Type B pancreatic cell (in vitro differentiated cells): ENCODE results near the gene BCL7A. TPM values are rescaled to one million over a fixed set of nuclear protein-coding genes. Genes with fewer than 3 reads are reported as not detected.

ENCODE experiments used
- DNase-seq: peaks from one replicate; pipeline ENCODE4 v3.0.0; 2021; ENCODE audit warnings: mixed read lengths; ENCODE audit not compliant: unreplicated experiment; ENCODE audit errors: extremely low spot score
- H3K27ac Mint-ChIP-seq: 2 replicates; pipeline ENCODE4 v1.8.0; 2021; ENCODE audit warnings: mild to moderate bottlenecking, mixed read lengths
- H3K27me3 Mint-ChIP-seq: 2 replicates; pipeline ENCODE4 v1.8.0; 2021; ENCODE audit warnings: mixed read lengths
- H3K36me3 Mint-ChIP-seq: 2 replicates; pipeline ENCODE4 v1.8.0; 2021; ENCODE audit warnings: mixed read lengths
- H3K4me1 Mint-ChIP-seq: one replicate; pipeline ENCODE4 v1.8.0; 2021; ENCODE audit warnings: mixed read lengths; ENCODE audit not compliant: unreplicated experiment
- H3K4me3 Mint-ChIP-seq: 2 replicates; pipeline ENCODE4 v1.8.0; 2021; ENCODE audit warnings: mild to moderate bottlenecking, mixed read lengths
- H3K9me3 Mint-ChIP-seq: 2 replicates; pipeline ENCODE4 v1.8.0; 2021; ENCODE audit warnings: mixed read lengths
- CTCF ChIP-seq: fragments of 200-600 bp; sonication (generic); conservative IDR thresholded peaks from 2 replicates; pipeline ENCODE4 v1.5.0; 2021; ENCODE audit warnings: antibody characterized with exemption, mild to moderate bottlenecking
- total RNA-seq: library from RNA; stranded (reverse); gene quantifications from 2 replicates; pipeline ENCODE4 v1.2.1, GENCODE V29; 2021; ENCODE audit warnings: low replicate concordance

Gene BCL7A
- total RNA-seq, 1 donor from 2014 or later = 30.9 TPM

DNA sequence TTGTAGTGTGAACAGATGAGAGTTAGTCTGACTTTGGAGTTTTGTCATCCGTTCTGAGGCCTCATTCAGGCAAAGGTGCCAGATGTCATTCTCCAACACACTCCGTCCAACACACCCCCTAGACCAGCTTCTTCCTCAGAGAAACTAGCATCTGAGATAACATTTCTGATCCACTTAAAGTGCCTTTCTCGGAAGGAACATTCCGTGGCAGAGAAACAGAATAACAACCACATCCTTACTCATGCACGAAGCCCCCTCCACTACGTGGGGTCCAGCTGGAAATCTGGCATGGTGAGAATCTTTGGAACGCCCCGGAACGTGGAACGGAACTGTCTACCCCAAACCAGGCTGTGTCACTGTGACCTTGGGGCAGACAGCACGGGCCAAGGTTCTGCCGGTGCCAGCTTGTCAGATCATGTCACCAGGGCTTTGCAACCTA lies 17.0 kb upstream of the BCL7A start:
- H3K4me1 Mint-ChIP-seq = peaks cover 12% of the 10 kb centered on the region
- peaks cover 2% of the 10 kb centered on the region for H3K36me3 Mint-ChIP-seq
- peaks cover 3% of the 10 kb centered on the region for H3K9me3 Mint-ChIP-seq
- DNase-seq = no peak
- no peaks in the 10 kb centered on the region for H3K27me3 Mint-ChIP-seq
- no peak overlapping the region for H3K4me3 Mint-ChIP-seq
- H3K27ac Mint-ChIP-seq = no peak overlapping the region
- TF ChIP-seq CTCF = no peak

DNA sequence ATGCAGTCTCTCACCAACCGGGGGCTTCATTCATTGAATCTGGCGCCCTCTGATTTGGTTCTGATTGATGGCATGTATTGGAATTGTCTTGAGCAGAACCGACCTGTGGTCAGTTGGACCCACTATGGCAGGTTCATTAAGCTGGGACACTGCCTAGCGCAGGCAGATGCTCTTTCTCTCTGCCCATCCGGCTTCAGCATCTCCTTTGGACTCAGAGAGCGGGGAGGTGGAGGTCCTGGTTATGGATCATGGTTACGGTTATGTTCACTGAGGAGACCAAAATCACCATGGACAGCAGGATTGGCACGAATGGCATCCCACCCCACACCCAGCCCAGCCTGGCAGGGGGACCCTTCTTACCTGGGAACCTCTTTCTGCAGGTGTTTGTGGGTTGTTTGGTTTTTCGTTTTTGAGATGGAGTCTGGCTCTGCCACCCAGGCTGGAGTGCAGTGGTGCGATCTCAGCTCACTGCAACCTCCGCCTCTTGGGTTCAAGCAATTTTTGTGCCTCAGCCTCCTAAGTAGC lies 16.4 kb upstream of the BCL7A start:
- Mint-ChIP-seq H3K27ac (no peak overlapping the region), H3K4me3 (no peak overlapping the region), H3K9me3 (no peaks in the 10 kb centered on the region), H3K36me3 (no peaks in the 10 kb centered on the region), H3K27me3 (no peaks in the 10 kb centered on the region), H3K4me1 (peaks cover 12% of the 10 kb centered on the region)
- no peak for DNase-seq
- no peak for TF ChIP-seq CTCF

DNA sequence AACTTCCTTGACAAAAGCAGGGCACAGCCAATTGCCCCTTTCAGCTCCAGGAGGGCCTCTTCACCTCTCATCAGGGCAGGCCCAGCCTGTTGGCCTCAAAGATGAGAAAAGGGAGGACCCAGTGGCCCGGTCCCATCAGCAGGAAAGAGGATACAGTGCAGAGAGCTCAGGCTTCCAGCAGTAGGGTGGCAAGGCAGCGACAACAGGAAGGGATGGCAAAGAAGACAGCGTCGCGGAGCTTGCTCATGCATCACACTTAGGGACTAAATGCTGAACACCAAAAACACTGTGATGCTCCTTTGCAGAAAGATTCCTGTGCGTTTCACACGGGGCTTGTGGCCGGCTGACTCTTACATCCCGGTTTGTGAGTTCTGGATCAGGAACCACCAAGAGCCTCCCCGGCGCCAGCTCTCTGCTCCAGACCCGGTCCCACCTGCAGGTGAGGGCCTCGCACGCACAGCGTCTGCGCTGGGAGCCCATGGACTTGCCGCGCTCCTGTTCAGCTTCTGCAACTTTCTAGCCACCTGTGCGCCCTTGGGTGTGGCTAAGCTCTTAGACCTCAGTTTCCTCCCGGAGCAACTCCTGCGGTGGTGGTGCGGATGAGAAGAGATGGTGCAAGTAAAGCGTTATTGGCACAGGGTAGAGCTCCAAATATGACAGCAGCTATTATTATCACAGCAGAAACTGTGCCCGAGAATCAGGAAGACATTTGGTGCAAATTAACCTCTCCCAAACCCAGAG lies 15.3 kb upstream of the BCL7A start:
- no peak overlapping the region for H3K4me3 Mint-ChIP-seq
- DNase-seq = no peak
- H3K27ac Mint-ChIP-seq = no peak overlapping the region
- no peaks in the 10 kb centered on the region for H3K27me3 Mint-ChIP-seq
- H3K9me3 Mint-ChIP-seq = no peaks in the 10 kb centered on the region
- no peaks in the 10 kb centered on the region for H3K36me3 Mint-ChIP-seq
- TF ChIP-seq CTCF = no peak
- H3K4me1 Mint-ChIP-seq = peaks cover 11% of the 10 kb centered on the region

DNA sequence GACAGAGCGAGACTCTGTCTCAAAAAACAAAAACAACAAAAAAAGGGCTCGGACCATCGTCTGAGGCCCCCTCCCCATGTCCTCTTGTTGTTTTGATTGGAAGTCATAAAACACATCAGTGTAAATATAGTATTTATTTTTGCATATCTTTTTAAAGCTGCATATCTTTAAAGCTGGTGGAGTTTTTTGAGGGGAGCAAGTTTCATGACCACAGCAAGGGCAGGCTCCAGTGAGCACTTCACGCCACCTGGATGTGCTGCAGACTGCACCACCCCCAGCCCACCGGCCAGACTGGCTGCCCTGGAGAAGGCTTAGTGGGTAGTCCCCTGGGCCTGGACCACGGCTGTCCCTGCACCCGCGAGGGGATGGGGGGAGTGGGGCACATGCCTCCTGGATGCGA lies 11.9 kb upstream of the BCL7A start:
- H3K4me3 Mint-ChIP-seq = no peak overlapping the region
- H3K4me1 Mint-ChIP-seq = no peaks in the 10 kb centered on the region
- H3K27me3 Mint-ChIP-seq = no peaks in the 10 kb centered on the region
- no peak for TF ChIP-seq CTCF
- no peak overlapping the region for H3K27ac Mint-ChIP-seq
- DNase-seq = no peak
- H3K9me3 Mint-ChIP-seq = no peaks in the 10 kb centered on the region
- H3K36me3 Mint-ChIP-seq = no peaks in the 10 kb centered on the region

GRCh38 chr12:122012184-122012583 lies 9.5 kb upstream of the BCL7A start:
- no peak for DNase-seq
- TF ChIP-seq CTCF = no peak
- no peak overlapping the region for H3K4me3 Mint-ChIP-seq
- no peak overlapping the region for H3K27ac Mint-ChIP-seq
- no peaks in the 10 kb centered on the region for H3K9me3 Mint-ChIP-seq
- no peaks in the 10 kb centered on the region for H3K27me3 Mint-ChIP-seq
- no peaks in the 10 kb centered on the region for H3K4me1 Mint-ChIP-seq
- H3K36me3 Mint-ChIP-seq = no peaks in the 10 kb centered on the region
